ENCODE results near the gene ZNF775. TPM values are rescaled to one million over a fixed set of nuclear protein-coding genes. Genes with fewer than 3 reads are reported as not detected.

The ZNF775 gene
- total RNA-seq, 2 donors from 2014 or later: 11.0 to 11.3 TPM

- H3K4me3 ChIP-seq: no peak overlapping the region
- DNase-seq: peak; percentile 7
- no peaks in the 10 kb centered on the region for H3K36me3 ChIP-seq
- H3K9me3 ChIP-seq: no peaks in the 10 kb centered on the region
- H3K9ac ChIP-seq (ENCODE audit: low read depth in 2 of 2, low read length in 2 of 2): no peak overlapping the region
- intact Hi-C loops (cut with DNase I): loop anchor here (10.0 kb wide), 1 partner anchor 433 kb away; no protein-coding TSS in a partner anchor
- peaks cover 8% of the 10 kb centered on the region for H3K4me1 ChIP-seq
- H3K27me3 ChIP-seq: no peaks in the 10 kb centered on the region
- H3K27ac ChIP-seq: no peak overlapping the region
- TF ChIP-seq CTCF (IDR thresholded peaks at IDR 0.05): no peak
These were observed 52.9 kb downstream of the ZNF775 start for GRCh38 chr7:150431839-150432658.

- no peak for TF ChIP-seq CTCF (IDR thresholded peaks at IDR 0.05)
- intact Hi-C loops (cut with DNase I): loop anchor here (10.0 kb wide), 1 partner anchor 432 kb away; no protein-coding TSS in a partner anchor
- no peak overlapping the region for H3K4me3 ChIP-seq
- no peak overlapping the region for H3K27ac ChIP-seq
- H3K9ac ChIP-seq (ENCODE audit: low read depth in 2 of 2, low read length in 2 of 2): no peak overlapping the region
- peaks cover 8% of the 10 kb centered on the region for H3K4me1 ChIP-seq
- H3K36me3 ChIP-seq: no peaks in the 10 kb centered on the region
- peak; percentile 18 for DNase-seq
- H3K27me3 ChIP-seq: no peaks in the 10 kb centered on the region
- no peaks in the 10 kb centered on the region for H3K9me3 ChIP-seq
These were observed 54.1 kb downstream of the ZNF775 start for GRCh38 chr7:150432915-150433892.

GRCh38 chr7:150434240-150434639 is 55.1 kb downstream of the ZNF775 start:
- H3K4me1 ChIP-seq: peaks cover under 1% of the 10 kb centered on the region
- H3K4me3 ChIP-seq: no peak overlapping the region
- H3K36me3 ChIP-seq: no peaks in the 10 kb centered on the region
- H3K9me3 ChIP-seq: no peaks in the 10 kb centered on the region
- no peaks in the 10 kb centered on the region for H3K27me3 ChIP-seq
- no peak overlapping the region for H3K27ac ChIP-seq
- peak; percentile 6 for DNase-seq
- intact Hi-C loops (cut with DNase I): loop anchor here (10.0 kb wide), 1 partner anchor 431 kb away; no protein-coding TSS in a partner anchor
- no peak overlapping the region for H3K9ac ChIP-seq (ENCODE audit: low read depth in 2 of 2, low read length in 2 of 2)
- TF ChIP-seq CTCF (IDR thresholded peaks at IDR 0.05): no peak

- Histone ChIP-seq H3K4me3 (no peak overlapping the region), H3K9me3 (no peaks in the 10 kb centered on the region), H3K9ac (ENCODE audit: low read depth in 2 of 2, low read length in 2 of 2) (no peak overlapping the region), H3K4me1 (no peaks in the 10 kb centered on the region), H3K27ac (no peak overlapping the region), H3K27me3 (no peaks in the 10 kb centered on the region), H3K36me3 (no peaks in the 10 kb centered on the region)
- intact Hi-C loops (cut with DNase I): loop anchor here (10.0 kb wide), 1 partner anchor 430 kb away; no protein-coding TSS in a partner anchor
- TF ChIP-seq CTCF (IDR thresholded peaks at IDR 0.05): no peak
- DNase-seq: no peak
These were observed 55.9 kb downstream of the ZNF775 start for GRCh38 chr7:150435047-150435389.

GRCh38 chr7:150435390-150436073 is 56.4 kb downstream of the ZNF775 start:
- H3K27ac ChIP-seq: no peak overlapping the region
- no peaks in the 10 kb centered on the region for H3K4me1 ChIP-seq
- H3K27me3 ChIP-seq: no peaks in the 10 kb centered on the region
- no peak overlapping the region for H3K4me3 ChIP-seq
- no peaks in the 10 kb centered on the region for H3K36me3 ChIP-seq
- intact Hi-C loops (cut with DNase I): loop anchor here (10.0 kb wide), 1 partner anchor 429 kb away; no protein-coding TSS in a partner anchor
- DNase-seq: peak; percentile 31
- TF ChIP-seq CTCF (IDR thresholded peaks at IDR 0.05): no peak
- H3K9ac ChIP-seq (ENCODE audit: low read depth in 2 of 2, low read length in 2 of 2): no peak overlapping the region
- H3K9me3 ChIP-seq: no peaks in the 10 kb centered on the region

All from colonic mucosa (tissue), 4 donors.